ENCODE results near the gene ANKH. TPM values are rescaled to one million over a fixed set of nuclear protein-coding genes. Genes with fewer than 3 reads are reported as not detected.

The ANKH gene
- total RNA-seq, 1 donor from 2014 or later = 0.19 TPM

GRCh38 chr5:14672484-14673394 is 198.8 kb downstream of the ANKH start:
- peaks cover 96% of the 10 kb centered on the region for H3K79me2 ChIP-seq (ENCODE audit: low read depth)
- peaks cover 60% of the 10 kb centered on the region for H4K20me1 ChIP-seq (ENCODE audit: low read depth)
- no peaks in the 10 kb centered on the region for H3K36me3 ChIP-seq
- Mint-ChIP-seq H3K4me1 (peaks cover 17% of the 10 kb centered on the region), H3K9me3 (no peaks in the 10 kb centered on the region), H3K4me3 (no peak overlapping the region), H3K27ac (no peak overlapping the region), H3K36me3 (peaks cover 6% of the 10 kb centered on the region), H3K27me3 (ENCODE audit: insufficient read depth, low read depth) (no peaks in the 10 kb centered on the region)
- H3K9me3 ChIP-seq (ENCODE audit: low read depth) = no peaks in the 10 kb centered on the region
- H3K9ac ChIP-seq = no peak overlapping the region
- TF ChIP-seq EZH2phosphoT487 (IDR thresholded peaks at IDR 0.05) = no peak
- no peak for TF ChIP-seq CTCF (IDR thresholded peaks at IDR 0.05)
- TF ChIP-seq EZH2 (IDR thresholded peaks at IDR 0.05) = no peak
- H3K27ac ChIP-seq = no peak overlapping the region
- no peak overlapping the region for H3K4me3 ChIP-seq
- H3K4me2 ChIP-seq = no peak overlapping the region
- H2AFZ ChIP-seq (replicated peaks) = no peak overlapping the region
- DNase-seq (ENCODE audit: low spot score) = no peak
- peaks cover 18% of the 10 kb centered on the region for H3K4me1 ChIP-seq
- H3F3A ChIP-seq (ENCODE audit: low read depth) = no peaks in the 10 kb centered on the region
- H3K27me3 ChIP-seq = no peaks in the 10 kb centered on the region

GRCh38 chr5:14672082-14672481 is 199.5 kb downstream of the ANKH start:
- H4K20me1 ChIP-seq (ENCODE audit: low read depth) = peaks cover 65% of the 10 kb centered on the region

GRCh38 chr5:14671414-14671813 is 200.2 kb downstream of the ANKH start:
- Histone ChIP-seq H3K36me3 (no peaks in the 10 kb centered on the region), H3K27me3 (no peaks in the 10 kb centered on the region), H3K9me3 (ENCODE audit: low read depth) (no peaks in the 10 kb centered on the region), H3K4me1 (peaks cover 18% of the 10 kb centered on the region), H3F3A (ENCODE audit: low read depth) (no peaks in the 10 kb centered on the region), H3K9ac (no peak overlapping the region), H2AFZ (replicated peaks) (no peak overlapping the region), H4K20me1 (ENCODE audit: low read depth) (peaks cover 70% of the 10 kb centered on the region), H3K4me2 (no peak overlapping the region), H3K4me3 (no peak overlapping the region), H3K79me2 (ENCODE audit: low read depth) (peaks cover 96% of the 10 kb centered on the region), H3K27ac (no peak overlapping the region)
- no peak for DNase-seq (ENCODE audit: low spot score)
- TF ChIP-seq EZH2 (IDR thresholded peaks at IDR 0.05) (no peak), CTCF (IDR thresholded peaks at IDR 0.05) (no peak), EZH2phosphoT487 (IDR thresholded peaks at IDR 0.05) (no peak)
- Mint-ChIP-seq H3K36me3 (peaks cover 6% of the 10 kb centered on the region), H3K27me3 (ENCODE audit: insufficient read depth, low read depth) (no peaks in the 10 kb centered on the region), H3K4me3 (no peak overlapping the region), H3K9me3 (no peaks in the 10 kb centered on the region), H3K27ac (no peak overlapping the region), H3K4me1 (peaks cover 25% of the 10 kb centered on the region)

More at GRCh38 chr5:14672082-14672481, 199.5 kb downstream of the ANKH start:
- no peak for TF ChIP-seq EZH2phosphoT487 (IDR thresholded peaks at IDR 0.05)
- TF ChIP-seq EZH2 (IDR thresholded peaks at IDR 0.05) = no peak
- no peak for TF ChIP-seq CTCF (IDR thresholded peaks at IDR 0.05)
- Mint-ChIP-seq H3K4me3 (no peak overlapping the region), H3K4me1 (peaks cover 20% of the 10 kb centered on the region), H3K27ac (no peak overlapping the region), H3K27me3 (ENCODE audit: insufficient read depth, low read depth) (no peaks in the 10 kb centered on the region), H3K9me3 (no peaks in the 10 kb centered on the region), H3K36me3 (peaks cover 6% of the 10 kb centered on the region)
- H3K9ac ChIP-seq = no peak overlapping the region
- no peaks in the 10 kb centered on the region for H3K36me3 ChIP-seq
- no peak overlapping the region for H3K4me2 ChIP-seq
- H3F3A ChIP-seq (ENCODE audit: low read depth) = no peaks in the 10 kb centered on the region
- no peak overlapping the region for H3K27ac ChIP-seq
- peaks cover 96% of the 10 kb centered on the region for H3K79me2 ChIP-seq (ENCODE audit: low read depth)
- no peaks in the 10 kb centered on the region for H3K9me3 ChIP-seq (ENCODE audit: low read depth)
- H3K4me3 ChIP-seq = no peak overlapping the region
- H3K4me1 ChIP-seq = peaks cover 18% of the 10 kb centered on the region
- no peak for DNase-seq (ENCODE audit: low spot score)
- H2AFZ ChIP-seq (replicated peaks) = no peak overlapping the region
- no peaks in the 10 kb centered on the region for H3K27me3 ChIP-seq

Data from neural progenitor cell (in vitro differentiated cells).